ENCODE results near the gene HECTD2.

The HECTD2 gene

GRCh38 chr10:91420868-91421267 lies 10.7 kb downstream of the HECTD2 start:
- no CpG with 5 or more reads among the region's 2 CpGs for WGBS, 2 donors (ENCODE audit: extremely low coverage in 2 of 2, insufficient read length in 2 of 2, insufficient replicate concordance in 1 of 2)
- Histone ChIP-seq H3K27me3 (ENCODE audit: control insufficient read depth in 3 of 3, insufficient read depth in 3 of 3, low read depth in 1 of 3, low read length in 3 of 3) (no peaks in the 10 kb centered on the region), H3K4ac (ENCODE audit: low read length) (no peak overlapping the region), H2BK120ac (ENCODE audit: low read depth, low read length) (no peak overlapping the region), H2BK5ac (ENCODE audit: low read length) (no peak overlapping the region), H4K91ac (ENCODE audit: low read depth, low read length, poor library complexity) (no peak overlapping the region), H3K4me2 (ENCODE audit: insufficient read depth, low read length, poor library complexity, severe bottlenecking) (no peak overlapping the region), H3K23ac (ENCODE audit: low read depth, low read length, poor library complexity) (no peak overlapping the region), H3K79me1 (ENCODE audit: low read depth, low read length) (no peaks in the 10 kb centered on the region), H2AK5ac (ENCODE audit: low read depth, low read length) (no peak overlapping the region), H3K14ac (ENCODE audit: low read length) (no peak overlapping the region), H3K4me1 (ENCODE audit: control insufficient read depth in 2 of 2, insufficient read depth in 1 of 2, low read depth in 1 of 2, low read length in 2 of 2) (peaks cover 0 to 2% of the 10 kb centered on the region in 2 donors), H2AFZ (ENCODE audit: low read length) (no peak overlapping the region), H3K36me3 (replicated peaks in 1 of 2; ENCODE audit: control insufficient read depth in 2 of 2, insufficient read depth in 2 of 2, low read length in 2 of 2) (peaks cover 0 to 3% of the 10 kb centered on the region in 2 donors), H3K27ac (replicated peaks; ENCODE audit: low read length) (no peak overlapping the region), H3K9me3 (replicated peaks in 1 of 2; ENCODE audit: control insufficient read depth in 2 of 2, insufficient read depth in 1 of 2, low read depth in 1 of 2, low read length in 2 of 2) (no peaks in the 10 kb centered on the region), H4K8ac (ENCODE audit: low read depth, low read length) (no peak overlapping the region), H2BK12ac (ENCODE audit: low read length) (no peak overlapping the region), H3K4me3 (ENCODE audit: low read length in 2 of 2) (no peak overlapping the region), H3K18ac (ENCODE audit: low read length) (no peak overlapping the region), H3K9ac (ENCODE audit: low read depth, low read length, poor library complexity) (no peak overlapping the region), H2BK15ac (ENCODE audit: low read length) (no peak overlapping the region)
- DNase-seq (ENCODE audit: low spot score): no peak

DNA sequence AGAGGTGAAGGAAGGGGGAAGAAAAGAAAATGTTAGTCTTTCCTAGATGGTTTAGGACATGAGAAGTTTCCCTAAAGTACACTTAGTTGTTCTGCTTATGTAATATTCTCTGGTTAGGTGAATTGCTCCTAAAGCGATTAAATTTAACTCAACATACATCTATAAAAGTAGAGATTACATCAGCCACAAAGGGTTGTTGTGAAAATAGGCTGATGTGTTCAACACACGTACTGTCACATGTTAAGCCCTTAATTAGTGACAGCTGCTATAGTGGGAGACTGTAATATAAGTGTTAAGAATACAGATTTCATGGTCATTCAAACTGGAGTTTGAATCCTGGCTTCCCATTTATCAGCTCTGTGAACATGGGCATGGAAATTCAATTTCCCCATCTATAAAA lies 12.8 kb downstream of the HECTD2 start:
- Histone ChIP-seq H2AFZ (ENCODE audit: low read length) (no peak overlapping the region), H3K23ac (ENCODE audit: low read depth, low read length, poor library complexity) (no peak overlapping the region), H3K9me3 (replicated peaks in 1 of 2; ENCODE audit: control insufficient read depth in 2 of 2, insufficient read depth in 1 of 2, low read depth in 1 of 2, low read length in 2 of 2) (peaks cover 0 to 4% of the 10 kb centered on the region in 2 donors), H3K4me2 (ENCODE audit: insufficient read depth, low read length, poor library complexity, severe bottlenecking) (no peak overlapping the region), H4K8ac (ENCODE audit: low read depth, low read length) (no peak overlapping the region), H2BK15ac (ENCODE audit: low read length) (no peak overlapping the region), H3K79me1 (ENCODE audit: low read depth, low read length) (no peaks in the 10 kb centered on the region), H3K27me3 (ENCODE audit: control insufficient read depth in 3 of 3, insufficient read depth in 3 of 3, low read depth in 1 of 3, low read length in 3 of 3) (no peaks in the 10 kb centered on the region), H3K36me3 (replicated peaks in 1 of 2; ENCODE audit: control insufficient read depth in 2 of 2, insufficient read depth in 2 of 2, low read length in 2 of 2) (peaks cover 0 to 10% of the 10 kb centered on the region in 2 donors), H3K18ac (ENCODE audit: low read length) (no peak overlapping the region), H2AK5ac (ENCODE audit: low read depth, low read length) (no peak overlapping the region), H4K91ac (ENCODE audit: low read depth, low read length, poor library complexity) (no peak overlapping the region), H2BK5ac (ENCODE audit: low read length) (no peak overlapping the region), H2BK12ac (ENCODE audit: low read length) (no peak overlapping the region), H3K4me3 (ENCODE audit: low read length in 2 of 2) (no peak overlapping the region), H3K4ac (ENCODE audit: low read length) (no peak overlapping the region), H3K9ac (ENCODE audit: low read depth, low read length, poor library complexity) (no peak overlapping the region), H3K27ac (replicated peaks; ENCODE audit: low read length) (no peak overlapping the region), H2BK120ac (ENCODE audit: low read depth, low read length) (no peak overlapping the region), H3K4me1 (ENCODE audit: control insufficient read depth in 2 of 2, insufficient read depth in 1 of 2, low read depth in 1 of 2, low read length in 2 of 2) (peaks cover 0 to 2% of the 10 kb centered on the region in 2 donors), H3K14ac (ENCODE audit: low read length) (no peak overlapping the region)
- no CpG with 5 or more reads among the region's 2 CpGs for WGBS, 2 donors (ENCODE audit: extremely low coverage in 2 of 2, insufficient read length in 2 of 2, insufficient replicate concordance in 1 of 2)
- DNase-seq (ENCODE audit: low spot score): no peak

GRCh38 chr10:91424016-91424415 lies 13.9 kb downstream of the HECTD2 start:
- H4K8ac ChIP-seq (ENCODE audit: low read depth, low read length): no peak overlapping the region
- H2BK15ac ChIP-seq (ENCODE audit: low read length): no peak overlapping the region
- H2BK120ac ChIP-seq (ENCODE audit: low read depth, low read length): no peak overlapping the region
- no peak overlapping the region for H3K14ac ChIP-seq (ENCODE audit: low read length)
- no peaks in the 10 kb centered on the region for H3K27me3 ChIP-seq (ENCODE audit: control insufficient read depth in 3 of 3, insufficient read depth in 3 of 3, low read depth in 1 of 3, low read length in 3 of 3)
- no peaks in the 10 kb centered on the region for H3K79me1 ChIP-seq (ENCODE audit: low read depth, low read length)
- H2AK5ac ChIP-seq (ENCODE audit: low read depth, low read length): no peak overlapping the region
- H3K18ac ChIP-seq (ENCODE audit: low read length): no peak overlapping the region
- H3K4me2 ChIP-seq (ENCODE audit: insufficient read depth, low read length, poor library complexity, severe bottlenecking): no peak overlapping the region
- H3K9ac ChIP-seq (ENCODE audit: low read depth, low read length, poor library complexity): no peak overlapping the region
- no peak overlapping the region for H3K4ac ChIP-seq (ENCODE audit: low read length)
- H3K23ac ChIP-seq (ENCODE audit: low read depth, low read length, poor library complexity): no peak overlapping the region
- peaks cover 0 to 4% of the 10 kb centered on the region in 2 donors for H3K9me3 ChIP-seq (replicated peaks in 1 of 2; ENCODE audit: control insufficient read depth in 2 of 2, insufficient read depth in 1 of 2, low read depth in 1 of 2, low read length in 2 of 2)
- no peak overlapping the region for H4K91ac ChIP-seq (ENCODE audit: low read depth, low read length, poor library complexity)
- H2AFZ ChIP-seq (ENCODE audit: low read length): no peak overlapping the region
- no CpG with 5 or more reads among the region's 2 CpGs for WGBS, 2 donors (ENCODE audit: extremely low coverage in 2 of 2, insufficient read length in 2 of 2, insufficient replicate concordance in 1 of 2)
- no peak overlapping the region for H2BK12ac ChIP-seq (ENCODE audit: low read length)
- H3K4me1 ChIP-seq (ENCODE audit: control insufficient read depth in 2 of 2, insufficient read depth in 1 of 2, low read depth in 1 of 2, low read length in 2 of 2): peaks cover 0 to 2% of the 10 kb centered on the region in 2 donors
- no peak overlapping the region for H2BK5ac ChIP-seq (ENCODE audit: low read length)
- H3K36me3 ChIP-seq (replicated peaks in 1 of 2; ENCODE audit: control insufficient read depth in 2 of 2, insufficient read depth in 2 of 2, low read length in 2 of 2): peaks cover 0 to 10% of the 10 kb centered on the region in 2 donors
- H3K27ac ChIP-seq (replicated peaks; ENCODE audit: low read length): no peak overlapping the region
- H3K4me3 ChIP-seq (ENCODE audit: low read length in 2 of 2): no peak overlapping the region
- DNase-seq (ENCODE audit: low spot score): no peak

DNA sequence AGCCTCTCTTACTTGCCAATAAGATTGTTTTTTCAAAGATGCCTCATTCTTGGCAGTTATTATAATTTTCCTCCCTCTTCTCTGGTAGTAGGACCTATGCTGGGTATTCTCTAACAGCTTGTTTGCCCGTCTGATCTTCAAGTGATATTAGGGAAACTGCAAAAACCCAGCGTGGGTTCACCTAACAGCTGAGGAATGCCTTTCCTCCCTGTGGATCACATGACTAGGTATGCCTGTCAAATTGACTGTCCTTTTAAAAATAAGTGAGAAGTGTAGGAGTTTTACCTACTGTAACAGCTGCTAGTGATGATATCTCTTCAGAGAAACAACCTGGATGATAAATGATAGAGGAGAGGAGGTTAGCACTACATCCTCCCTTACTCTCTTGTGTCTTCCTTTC lies 22.0 kb downstream of the HECTD2 start:
- Histone ChIP-seq H2BK120ac (ENCODE audit: low read depth, low read length) (no peak overlapping the region), H3K79me1 (ENCODE audit: low read depth, low read length) (no peaks in the 10 kb centered on the region), H3K18ac (ENCODE audit: low read length) (no peak overlapping the region), H2AK5ac (ENCODE audit: low read depth, low read length) (no peak overlapping the region), H3K23ac (ENCODE audit: low read depth, low read length, poor library complexity) (no peak overlapping the region), H3K4me1 (ENCODE audit: control insufficient read depth in 2 of 2, insufficient read depth in 1 of 2, low read depth in 1 of 2, low read length in 2 of 2) (peaks cover 0 to 3% of the 10 kb centered on the region in 2 donors), H3K27ac (replicated peaks; ENCODE audit: low read length) (no peak overlapping the region), H2BK15ac (ENCODE audit: low read length) (no peak overlapping the region), H3K36me3 (replicated peaks in 1 of 2; ENCODE audit: control insufficient read depth in 2 of 2, insufficient read depth in 2 of 2, low read length in 2 of 2) (peaks cover 0 to 43% of the 10 kb centered on the region in 2 donors), H2BK5ac (ENCODE audit: low read length) (no peak overlapping the region), H3K4me3 (ENCODE audit: low read length in 2 of 2) (no peak overlapping the region), H2AFZ (ENCODE audit: low read length) (no peak overlapping the region), H3K4me2 (ENCODE audit: insufficient read depth, low read length, poor library complexity, severe bottlenecking) (no peak overlapping the region), H4K8ac (ENCODE audit: low read depth, low read length) (no peak overlapping the region), H3K14ac (ENCODE audit: low read length) (no peak overlapping the region), H3K9me3 (replicated peaks in 1 of 2; ENCODE audit: control insufficient read depth in 2 of 2, insufficient read depth in 1 of 2, low read depth in 1 of 2, low read length in 2 of 2) (peaks cover 0 to 3% of the 10 kb centered on the region in 2 donors), H4K91ac (ENCODE audit: low read depth, low read length, poor library complexity) (no peak overlapping the region), H3K4ac (ENCODE audit: low read length) (no peak overlapping the region), H3K9ac (ENCODE audit: low read depth, low read length, poor library complexity) (no peak overlapping the region), H2BK12ac (ENCODE audit: low read length) (no peak overlapping the region), H3K27me3 (ENCODE audit: control insufficient read depth in 3 of 3, insufficient read depth in 3 of 3, low read depth in 1 of 3, low read length in 3 of 3) (no peaks in the 10 kb centered on the region)
- no peak for DNase-seq (ENCODE audit: low spot score)
- WGBS, 2 donors (ENCODE audit: extremely low coverage in 2 of 2, insufficient read length in 2 of 2, insufficient replicate concordance in 1 of 2): no CpG with 5 or more reads among the region's 2 CpGs
